Omental fat pad (tissue), 4 donors: ENCODE results near the gene TAF3. TPM values are rescaled to one million over a fixed set of nuclear protein-coding genes. Genes with fewer than 3 reads are reported as not detected.

ENCODE experiments used
- ATAC-seq: fragments of 150-250 bp; one replicate; pipeline ENCODE4 v1.9.1; 2016; ENCODE audit warnings: mild to moderate bottlenecking, moderate library complexity; ENCODE audit not compliant: low FRiP score
- DNase-seq: peaks from one replicate; pipeline ENCODE4 v3.0.0-alpha.2; 2019; ENCODE audit warnings: low spot score
- total RNA-seq, 4 donors: library from RNA; depleted of rRNA; stranded (reverse); fragments of >200 nt; gene quantifications; one replicate each; pipeline ENCODE4 v1.1.0, GENCODE V29; 2016
- TF ChIP-seq, protein P1 (sequence below), 3 donors: fragments of 450-650 bp; IDR thresholded peaks; one replicate each; pipeline ENCODE4 v1.5.1; 2016 to 2017; ENCODE audit warnings: antibody characterized with exemption in 3 of 3, mild to moderate bottlenecking in 3 of 3, moderate library complexity in 2 of 3

Gene TAF3
- total RNA-seq, 4 donors from 2014 or later = 4.9 to 8.8 (median 6.4) TPM

DNA sequence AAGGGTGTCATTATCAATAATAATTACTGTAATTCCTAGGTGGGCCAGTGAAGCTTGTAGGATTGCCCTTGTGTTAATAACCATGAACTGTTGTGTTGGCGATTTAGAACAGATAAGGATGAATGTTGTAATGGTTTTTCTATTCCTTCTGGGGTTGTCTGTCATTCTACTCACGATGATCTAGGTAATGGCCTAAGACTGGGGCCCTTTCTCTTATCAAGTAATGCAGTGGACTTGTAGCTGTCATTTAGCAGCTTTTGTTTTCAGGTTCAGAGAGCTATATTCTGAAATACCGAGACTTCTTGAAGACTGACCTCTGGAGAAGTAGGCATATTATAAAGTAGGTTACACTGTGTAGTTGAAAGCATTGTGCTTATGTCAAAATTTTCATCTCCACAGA is 110.2 kb downstream of the TAF3 start:
- DNase-seq (no peak), ATAC-seq (no peak)
- TF ChIP-seq, protein P1, sequence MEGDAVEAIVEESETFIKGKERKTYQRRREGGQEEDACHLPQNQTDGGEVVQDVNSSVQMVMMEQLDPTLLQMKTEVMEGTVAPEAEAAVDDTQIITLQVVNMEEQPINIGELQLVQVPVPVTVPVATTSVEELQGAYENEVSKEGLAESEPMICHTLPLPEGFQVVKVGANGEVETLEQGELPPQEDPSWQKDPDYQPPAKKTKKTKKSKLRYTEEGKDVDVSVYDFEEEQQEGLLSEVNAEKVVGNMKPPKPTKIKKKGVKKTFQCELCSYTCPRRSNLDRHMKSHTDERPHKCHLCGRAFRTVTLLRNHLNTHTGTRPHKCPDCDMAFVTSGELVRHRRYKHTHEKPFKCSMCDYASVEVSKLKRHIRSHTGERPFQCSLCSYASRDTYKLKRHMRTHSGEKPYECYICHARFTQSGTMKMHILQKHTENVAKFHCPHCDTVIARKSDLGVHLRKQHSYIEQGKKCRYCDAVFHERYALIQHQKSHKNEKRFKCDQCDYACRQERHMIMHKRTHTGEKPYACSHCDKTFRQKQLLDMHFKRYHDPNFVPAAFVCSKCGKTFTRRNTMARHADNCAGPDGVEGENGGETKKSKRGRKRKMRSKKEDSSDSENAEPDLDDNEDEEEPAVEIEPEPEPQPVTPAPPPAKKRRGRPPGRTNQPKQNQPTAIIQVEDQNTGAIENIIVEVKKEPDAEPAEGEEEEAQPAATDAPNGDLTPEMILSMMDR (IDR thresholded peaks at IDR 0.05) = no peak

DNA sequence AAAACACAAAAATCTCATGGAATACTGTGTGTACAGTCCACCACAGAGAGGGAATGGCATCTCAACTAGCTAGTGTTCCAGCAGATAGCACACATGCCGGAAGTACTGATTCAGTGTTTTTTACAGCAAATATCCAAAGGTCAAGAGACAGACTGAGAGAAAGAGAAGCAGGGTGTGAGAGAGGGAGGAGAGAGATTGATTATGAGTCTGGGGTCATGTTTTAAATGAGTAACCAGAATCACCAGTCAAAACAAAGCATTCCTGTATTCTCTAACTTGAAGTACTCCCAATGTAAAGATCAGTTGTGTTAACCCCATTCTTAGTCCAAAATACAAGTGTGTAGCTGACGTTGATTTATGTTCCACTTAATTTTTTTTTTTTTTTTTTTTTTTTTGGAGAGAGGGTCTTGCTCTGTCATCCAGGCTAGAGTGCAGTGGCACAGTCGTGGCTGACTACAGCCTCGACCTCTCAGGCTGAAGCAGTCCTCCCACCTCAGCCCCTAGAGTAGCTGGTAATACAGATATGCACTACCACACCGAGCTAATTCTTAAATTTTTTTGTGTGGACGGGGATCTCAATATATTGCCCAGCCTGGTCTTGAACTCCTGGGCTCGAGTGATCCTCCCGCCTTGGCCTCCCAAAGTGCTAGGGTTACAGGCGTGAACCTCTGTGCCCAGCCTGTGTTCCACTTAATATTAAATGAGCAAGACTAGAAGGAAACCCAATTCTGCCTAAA is 114.2 kb downstream of the TAF3 start:
- no peak for ATAC-seq
- no peak for DNase-seq

DNA sequence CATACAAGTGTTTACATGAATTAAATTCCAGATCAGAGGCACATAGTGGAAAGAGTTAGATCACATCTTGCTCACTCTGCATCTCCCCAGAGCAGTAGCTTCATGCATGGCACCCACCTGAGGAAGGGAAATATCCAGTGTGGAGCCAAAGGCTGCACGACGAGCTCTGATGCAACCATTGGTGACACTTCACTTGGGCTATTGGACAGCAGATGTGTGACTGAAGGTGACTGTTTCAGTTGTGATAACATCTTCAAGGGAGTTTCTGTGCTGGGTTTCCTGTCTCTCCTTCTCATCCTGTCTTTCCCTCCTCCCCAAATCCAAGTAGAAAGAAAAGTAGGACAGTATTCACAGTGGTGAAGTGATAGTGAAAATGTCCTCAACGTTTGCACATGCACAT is 115.0 kb downstream of the TAF3 start:
- TF ChIP-seq, protein P1 (IDR thresholded peaks at IDR 0.05) = no peak
- ATAC-seq (no peak), DNase-seq (no peak)

More for the DNA sequence above, 114.2 kb downstream of the TAF3 start:
- TF ChIP-seq, protein P1 (IDR thresholded peaks at IDR 0.05) = no peak

DNA sequence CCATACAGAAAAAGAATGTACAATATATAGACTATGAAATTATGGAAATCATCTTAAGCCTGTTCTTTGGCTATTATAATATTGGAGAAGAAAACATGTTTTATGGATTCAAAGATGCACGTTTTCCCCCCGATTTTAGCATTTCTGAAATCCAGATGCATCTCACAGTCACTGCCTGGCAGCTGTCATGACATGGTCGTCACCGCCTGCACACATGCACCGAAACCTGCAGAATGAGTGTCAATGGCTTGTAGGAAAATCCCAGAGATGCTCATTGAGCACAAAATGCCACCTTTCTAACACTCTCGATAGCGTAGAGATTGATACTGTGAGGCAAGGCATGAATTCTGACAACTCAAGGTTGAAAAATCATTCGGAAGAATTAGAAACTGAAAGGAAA is 115.5 kb downstream of the TAF3 start:
- TF ChIP-seq, protein P1 (IDR thresholded peaks at IDR 0.05) = no peak
- DNase-seq (no peak), ATAC-seq (no peak)

DNA sequence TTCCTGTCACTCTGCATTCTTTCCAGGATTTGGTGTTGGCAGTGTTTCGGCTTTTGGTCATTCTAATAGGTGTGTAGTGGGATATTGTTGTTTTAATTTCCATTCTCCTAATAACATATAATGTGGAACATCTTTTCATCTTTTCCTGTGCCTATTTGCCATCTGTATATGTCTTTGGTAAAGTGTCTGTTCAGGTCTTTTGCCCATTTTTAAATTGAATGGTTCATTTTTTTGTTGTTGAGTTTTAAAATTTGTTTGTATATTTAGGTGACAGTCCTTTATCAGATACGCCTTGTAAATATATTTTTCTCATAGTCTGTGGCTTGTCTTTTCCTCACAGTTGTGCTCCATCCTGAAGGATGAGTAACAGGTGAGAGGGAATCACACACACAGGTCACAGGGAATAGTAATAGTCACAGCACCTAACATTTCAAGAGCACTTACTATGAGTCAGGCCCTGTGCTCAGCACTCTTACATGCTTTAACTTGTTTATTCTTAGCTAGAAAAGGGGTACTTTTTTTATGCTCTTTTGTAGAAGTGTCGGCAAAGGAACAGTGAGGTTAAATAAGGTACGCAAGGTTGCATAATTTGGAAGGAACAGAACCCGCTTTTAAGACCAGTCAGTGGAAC is 119.1 kb downstream of the TAF3 start:
- ATAC-seq = no peak
- TF ChIP-seq, protein P1 (IDR thresholded peaks at IDR 0.05) = no peak
- DNase-seq = no peak

DNA sequence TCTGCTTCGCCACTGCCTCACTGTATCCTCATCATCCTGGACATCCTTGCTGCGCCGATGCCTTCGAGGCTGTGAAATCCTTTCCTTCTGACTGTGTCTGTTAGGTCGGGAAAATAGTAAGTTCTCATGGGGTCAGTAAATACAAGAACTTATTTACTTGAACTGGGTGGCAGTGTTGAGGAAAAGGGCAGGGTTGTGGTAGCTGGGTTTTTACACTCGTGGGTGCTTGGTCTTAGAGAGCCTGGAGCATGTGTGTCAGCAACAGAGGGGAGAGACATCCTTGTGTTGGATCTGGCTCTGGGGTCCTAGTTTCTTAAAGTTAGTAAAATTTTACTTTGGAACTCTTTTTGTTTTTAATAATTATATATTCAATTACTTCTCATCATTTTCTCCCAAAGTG is 123.3 kb downstream of the TAF3 start:
- ATAC-seq (no peak), DNase-seq (no peak)
- TF ChIP-seq, protein P1 (IDR thresholded peaks at IDR 0.05) = no peak

DNA sequence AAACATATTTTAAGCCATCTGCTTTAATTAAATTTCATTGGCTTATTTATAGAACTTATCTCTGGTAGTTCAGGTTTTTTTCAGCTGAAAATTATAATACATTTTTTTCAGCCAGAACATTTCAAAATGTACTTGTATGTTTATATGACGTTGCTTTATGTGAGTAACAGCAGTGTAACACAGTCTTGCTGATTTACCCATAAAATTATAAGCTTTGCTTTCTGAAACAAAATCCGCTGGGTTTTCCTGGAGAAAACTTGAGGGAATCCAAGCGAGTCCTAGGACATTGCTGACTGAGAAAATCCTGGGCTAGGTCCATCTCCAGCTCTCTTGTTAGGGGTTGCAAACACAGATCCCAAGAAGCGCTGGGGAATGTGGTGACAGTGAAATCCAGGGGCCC is 124.0 kb downstream of the TAF3 start:
- no peak for DNase-seq
- ATAC-seq = no peak
- TF ChIP-seq, protein P1 (IDR thresholded peaks at IDR 0.05) = no peak
